ENCODE data around the gene VWA3A. TPM values are rescaled to one million over a fixed set of nuclear protein-coding genes. Genes with fewer than 3 reads are reported as not detected.

The VWA3A gene
- total RNA-seq, 1 donor from 2014 or later, result 0.27 TPM

GRCh38 chr16:22181843-22182242 is 89.5 kb downstream of the VWA3A start:
- H3K27me3 Mint-ChIP-seq (ENCODE audit: unreplicated experiment), result peaks cover 8% of the 10 kb centered on the region
- no peak for DNase-seq (ENCODE audit: extremely low spot score, unreplicated experiment)
- H3K4me3 Mint-ChIP-seq (ENCODE audit: unreplicated experiment), result no peak overlapping the region
- H3K27ac Mint-ChIP-seq (ENCODE audit: unreplicated experiment), result no peak overlapping the region
- TF ChIP-seq CTCF (IDR thresholded peaks at IDR 0.05), result no peak
- H3K36me3 Mint-ChIP-seq (ENCODE audit: unreplicated experiment), result no peaks in the 10 kb centered on the region
- H3K4me1 Mint-ChIP-seq (ENCODE audit: unreplicated experiment), result no peaks in the 10 kb centered on the region
- no peaks in the 10 kb centered on the region for H3K9me3 Mint-ChIP-seq (ENCODE audit: unreplicated experiment)

GRCh38 chr16:22183335-22183734 is 91.0 kb downstream of the VWA3A start:
- Mint-ChIP-seq H3K27ac (ENCODE audit: unreplicated experiment) (no peak overlapping the region), H3K4me3 (ENCODE audit: unreplicated experiment) (no peak overlapping the region), H3K4me1 (ENCODE audit: unreplicated experiment) (no peaks in the 10 kb centered on the region), H3K9me3 (ENCODE audit: unreplicated experiment) (no peaks in the 10 kb centered on the region), H3K36me3 (ENCODE audit: unreplicated experiment) (no peaks in the 10 kb centered on the region), H3K27me3 (ENCODE audit: unreplicated experiment) (peaks cover 8% of the 10 kb centered on the region)
- no peak for DNase-seq (ENCODE audit: extremely low spot score, unreplicated experiment)
- no peak for TF ChIP-seq CTCF (IDR thresholded peaks at IDR 0.05)

GRCh38 chr16:22183901-22184614 is 91.7 kb downstream of the VWA3A start:
- Mint-ChIP-seq H3K27me3 (ENCODE audit: unreplicated experiment) (peaks cover 8% of the 10 kb centered on the region), H3K9me3 (ENCODE audit: unreplicated experiment) (no peaks in the 10 kb centered on the region), H3K36me3 (ENCODE audit: unreplicated experiment) (no peaks in the 10 kb centered on the region), H3K4me1 (ENCODE audit: unreplicated experiment) (peaks cover 5% of the 10 kb centered on the region), H3K27ac (ENCODE audit: unreplicated experiment) (no peak overlapping the region), H3K4me3 (ENCODE audit: unreplicated experiment) (no peak overlapping the region)
- peak; percentile 29 for TF ChIP-seq CTCF (IDR thresholded peaks at IDR 0.05)
- DNase-seq (ENCODE audit: extremely low spot score, unreplicated experiment), result no peak

- H3K36me3 Mint-ChIP-seq (ENCODE audit: unreplicated experiment), result no peaks in the 10 kb centered on the region
- TF ChIP-seq CTCF (IDR thresholded peaks at IDR 0.05), result no peak
- no peak overlapping the region for H3K4me3 Mint-ChIP-seq (ENCODE audit: unreplicated experiment)
- peaks cover 9% of the 10 kb centered on the region for H3K4me1 Mint-ChIP-seq (ENCODE audit: unreplicated experiment)
- no peak for DNase-seq (ENCODE audit: extremely low spot score, unreplicated experiment)
- H3K9me3 Mint-ChIP-seq (ENCODE audit: unreplicated experiment), result no peaks in the 10 kb centered on the region
- H3K27me3 Mint-ChIP-seq (ENCODE audit: unreplicated experiment), result peaks cover 8% of the 10 kb centered on the region
- H3K27ac Mint-ChIP-seq (ENCODE audit: unreplicated experiment), result no peak overlapping the region
These were observed 92.3 kb downstream of the VWA3A start for GRCh38 chr16:22184615-22184968.

- no peak for DNase-seq (ENCODE audit: extremely low spot score, unreplicated experiment)
- peaks cover 3% of the 10 kb centered on the region for H3K27me3 Mint-ChIP-seq (ENCODE audit: unreplicated experiment)
- peaks cover 13% of the 10 kb centered on the region for H3K4me1 Mint-ChIP-seq (ENCODE audit: unreplicated experiment)
- H3K27ac Mint-ChIP-seq (ENCODE audit: unreplicated experiment), result no peak overlapping the region
- peak; percentile 10 for TF ChIP-seq CTCF (IDR thresholded peaks at IDR 0.05)
- H3K4me3 Mint-ChIP-seq (ENCODE audit: unreplicated experiment), result no peak overlapping the region
- H3K9me3 Mint-ChIP-seq (ENCODE audit: unreplicated experiment), result no peaks in the 10 kb centered on the region
- H3K36me3 Mint-ChIP-seq (ENCODE audit: unreplicated experiment), result no peaks in the 10 kb centered on the region
These were observed 94.2 kb downstream of the VWA3A start for GRCh38 chr16:22186517-22186916.
